ENCODE data around the gene PKNOX2.

PKNOX2 gene

DNA sequence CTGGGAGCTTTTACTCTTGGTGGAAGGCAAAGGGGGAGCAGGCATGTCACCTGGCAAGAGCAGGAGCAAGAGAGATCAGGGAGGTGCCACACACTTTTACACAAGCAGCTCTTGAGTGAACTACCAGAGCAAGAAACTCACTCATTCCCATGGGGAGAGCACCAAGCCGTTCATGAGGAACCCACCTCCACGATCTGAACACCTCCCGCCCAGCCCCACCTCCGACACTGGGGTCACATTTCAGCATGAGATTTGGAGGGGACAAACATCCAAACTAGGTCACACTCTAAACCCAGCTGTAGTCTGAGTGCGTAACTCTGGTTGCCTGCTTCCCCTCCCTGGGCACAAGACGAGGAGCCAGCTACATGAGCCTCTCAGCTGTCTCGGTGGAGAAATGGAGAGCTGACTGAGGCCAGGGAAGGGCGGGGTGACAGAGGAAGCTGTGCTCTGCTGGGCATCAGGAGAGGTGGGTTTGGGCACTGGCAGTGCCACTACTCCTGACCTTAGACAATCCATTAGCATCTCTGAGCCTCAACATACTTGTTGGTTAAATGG lies 134.6 kb downstream of the PKNOX2 start:
- no peak overlapping the region for H3K4me2 ChIP-seq (ENCODE audit: insufficient read depth, low read length)
- no peak overlapping the region for H3K27ac ChIP-seq (ENCODE audit: low read length)
- H3K9me3 ChIP-seq (ENCODE audit: insufficient read depth, low read length, severe bottlenecking), result no peaks in the 10 kb centered on the region
- H3K4me1 ChIP-seq (ENCODE audit: insufficient read depth, low read length), result no peaks in the 10 kb centered on the region
- TF ChIP-seq, protein P1, sequence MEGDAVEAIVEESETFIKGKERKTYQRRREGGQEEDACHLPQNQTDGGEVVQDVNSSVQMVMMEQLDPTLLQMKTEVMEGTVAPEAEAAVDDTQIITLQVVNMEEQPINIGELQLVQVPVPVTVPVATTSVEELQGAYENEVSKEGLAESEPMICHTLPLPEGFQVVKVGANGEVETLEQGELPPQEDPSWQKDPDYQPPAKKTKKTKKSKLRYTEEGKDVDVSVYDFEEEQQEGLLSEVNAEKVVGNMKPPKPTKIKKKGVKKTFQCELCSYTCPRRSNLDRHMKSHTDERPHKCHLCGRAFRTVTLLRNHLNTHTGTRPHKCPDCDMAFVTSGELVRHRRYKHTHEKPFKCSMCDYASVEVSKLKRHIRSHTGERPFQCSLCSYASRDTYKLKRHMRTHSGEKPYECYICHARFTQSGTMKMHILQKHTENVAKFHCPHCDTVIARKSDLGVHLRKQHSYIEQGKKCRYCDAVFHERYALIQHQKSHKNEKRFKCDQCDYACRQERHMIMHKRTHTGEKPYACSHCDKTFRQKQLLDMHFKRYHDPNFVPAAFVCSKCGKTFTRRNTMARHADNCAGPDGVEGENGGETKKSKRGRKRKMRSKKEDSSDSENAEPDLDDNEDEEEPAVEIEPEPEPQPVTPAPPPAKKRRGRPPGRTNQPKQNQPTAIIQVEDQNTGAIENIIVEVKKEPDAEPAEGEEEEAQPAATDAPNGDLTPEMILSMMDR (IDR thresholded peaks at IDR 0.05; ENCODE audit: borderline replicate concordance, extremely low read depth, low read length, poor library complexity, severe bottlenecking), result no peak
- TF ChIP-seq EZH2 (IDR thresholded peaks at IDR 0.05; ENCODE audit: borderline replicate concordance, low read depth, low read length, severe bottlenecking), result no peak
- H3K9ac ChIP-seq (ENCODE audit: low read depth, low read length), result no peak overlapping the region
- H3K4me3 ChIP-seq (ENCODE audit: low read depth in 1 of 2, low read length in 2 of 2), result no peak overlapping the region
- no peak overlapping the region for H2AFZ ChIP-seq (ENCODE audit: low read depth, low read length)
- no peak for ATAC-seq (ENCODE audit: insufficient read depth, low read depth)
- peaks cover 5% of the 10 kb centered on the region; the same call in 1 of the 2 replicates for H4K20me1 ChIP-seq (ENCODE audit: insufficient read depth, low read length)
- no peak for DNase-seq
- H3K36me3 ChIP-seq (ENCODE audit: insufficient read depth, low read length), result no peaks in the 10 kb centered on the region
- H3K79me2 ChIP-seq (ENCODE audit: insufficient read depth, low read length), result no peaks in the 10 kb centered on the region
- H3K27me3 ChIP-seq (ENCODE audit: insufficient read depth, low read length, poor library complexity), result peaks cover 8% of the 10 kb centered on the region

DNA sequence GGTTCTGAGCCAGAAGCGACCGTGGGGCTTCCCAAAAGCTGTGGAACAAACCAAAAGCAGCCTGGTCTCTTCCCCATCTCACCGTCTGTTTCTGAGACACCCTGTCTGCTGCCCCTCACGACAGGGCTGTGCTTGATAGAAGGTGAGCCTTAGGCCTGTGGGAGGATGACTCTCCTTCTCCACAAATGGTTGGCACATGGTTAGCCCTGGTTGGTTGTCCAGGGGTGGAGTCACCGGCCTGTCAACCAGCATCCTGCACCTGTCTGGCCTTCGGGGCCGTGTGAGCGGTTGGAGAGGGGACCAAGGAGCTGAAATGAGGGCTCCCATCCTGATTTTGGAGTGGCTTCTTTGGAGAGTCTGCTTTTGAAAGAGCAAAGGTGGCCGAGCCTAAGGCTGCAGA lies 135.3 kb downstream of the PKNOX2 start:
- Histone ChIP-seq H3K27ac (ENCODE audit: low read length) (no peak overlapping the region), H4K20me1 (ENCODE audit: insufficient read depth, low read length) (peaks cover 5% of the 10 kb centered on the region; the same call in 1 of the 2 replicates), H3K4me1 (ENCODE audit: insufficient read depth, low read length) (no peaks in the 10 kb centered on the region), H3K79me2 (ENCODE audit: insufficient read depth, low read length) (no peaks in the 10 kb centered on the region), H3K27me3 (ENCODE audit: insufficient read depth, low read length, poor library complexity) (peaks cover 5% of the 10 kb centered on the region), H2AFZ (ENCODE audit: low read depth, low read length) (no peak overlapping the region), H3K9ac (ENCODE audit: low read depth, low read length) (no peak overlapping the region), H3K9me3 (ENCODE audit: insufficient read depth, low read length, severe bottlenecking) (no peaks in the 10 kb centered on the region), H3K4me2 (ENCODE audit: insufficient read depth, low read length) (no peak overlapping the region), H3K4me3 (ENCODE audit: low read depth in 1 of 2, low read length in 2 of 2) (no peak overlapping the region), H3K36me3 (ENCODE audit: insufficient read depth, low read length) (no peaks in the 10 kb centered on the region)
- DNase-seq (no peak), ATAC-seq (ENCODE audit: insufficient read depth, low read depth) (no peak)
- TF ChIP-seq EZH2 (IDR thresholded peaks at IDR 0.05; ENCODE audit: borderline replicate concordance, low read depth, low read length, severe bottlenecking), result no peak
- TF ChIP-seq, protein P1 (IDR thresholded peaks at IDR 0.05; ENCODE audit: borderline replicate concordance, extremely low read depth, low read length, poor library complexity, severe bottlenecking), result no peak

DNA sequence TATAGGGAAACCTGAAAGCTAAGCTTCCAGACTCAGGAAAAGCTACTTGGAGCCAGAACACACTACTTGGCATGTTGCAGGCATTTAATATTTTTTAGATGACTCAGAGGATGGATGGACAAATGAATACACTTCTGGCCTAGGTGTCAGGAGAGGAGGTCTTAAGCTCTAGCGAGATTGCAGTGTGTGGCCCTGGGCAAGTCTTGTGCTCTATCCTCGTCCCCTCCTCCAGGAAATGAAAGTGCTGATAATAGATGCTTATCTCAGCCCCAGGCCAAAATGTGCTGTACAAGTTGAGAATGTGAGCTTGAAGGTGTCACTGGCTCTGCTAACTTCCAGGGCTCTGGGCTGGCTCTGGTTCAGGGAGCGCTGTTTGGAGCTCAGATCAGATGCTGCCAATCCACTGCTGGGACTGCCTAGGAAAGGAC lies 136.3 kb downstream of the PKNOX2 start:
- H3K4me2 ChIP-seq (ENCODE audit: insufficient read depth, low read length), result no peak overlapping the region
- DNase-seq, result no peak
- H2AFZ ChIP-seq (ENCODE audit: low read depth, low read length), result no peak overlapping the region
- peaks cover 5% of the 10 kb centered on the region; the same call in 1 of the 2 replicates for H4K20me1 ChIP-seq (ENCODE audit: insufficient read depth, low read length)
- no peaks in the 10 kb centered on the region for H3K36me3 ChIP-seq (ENCODE audit: insufficient read depth, low read length)
- H3K9ac ChIP-seq (ENCODE audit: low read depth, low read length), result no peak overlapping the region
- H3K4me1 ChIP-seq (ENCODE audit: insufficient read depth, low read length), result no peaks in the 10 kb centered on the region
- H3K9me3 ChIP-seq (ENCODE audit: insufficient read depth, low read length, severe bottlenecking), result no peaks in the 10 kb centered on the region
- H3K79me2 ChIP-seq (ENCODE audit: insufficient read depth, low read length), result no peaks in the 10 kb centered on the region
- H3K27me3 ChIP-seq (ENCODE audit: insufficient read depth, low read length, poor library complexity), result peaks cover 12% of the 10 kb centered on the region
- no peak for TF ChIP-seq EZH2 (IDR thresholded peaks at IDR 0.05; ENCODE audit: borderline replicate concordance, low read depth, low read length, severe bottlenecking)
- TF ChIP-seq, protein P1 (IDR thresholded peaks at IDR 0.05; ENCODE audit: borderline replicate concordance, extremely low read depth, low read length, poor library complexity, severe bottlenecking), result no peak
- no peak overlapping the region for H3K4me3 ChIP-seq (ENCODE audit: low read depth in 1 of 2, low read length in 2 of 2)
- no peak for ATAC-seq (ENCODE audit: insufficient read depth, low read depth)
- no peak overlapping the region for H3K27ac ChIP-seq (ENCODE audit: low read length)
